Measurements from ENCODE around the gene HOXA10. TPM values are rescaled to one million over a fixed set of nuclear protein-coding genes. Genes with fewer than 3 reads are reported as not detected.

HOXA10 gene
- total RNA-seq, 1 experiment from 2014 or later = not detected

DNA sequence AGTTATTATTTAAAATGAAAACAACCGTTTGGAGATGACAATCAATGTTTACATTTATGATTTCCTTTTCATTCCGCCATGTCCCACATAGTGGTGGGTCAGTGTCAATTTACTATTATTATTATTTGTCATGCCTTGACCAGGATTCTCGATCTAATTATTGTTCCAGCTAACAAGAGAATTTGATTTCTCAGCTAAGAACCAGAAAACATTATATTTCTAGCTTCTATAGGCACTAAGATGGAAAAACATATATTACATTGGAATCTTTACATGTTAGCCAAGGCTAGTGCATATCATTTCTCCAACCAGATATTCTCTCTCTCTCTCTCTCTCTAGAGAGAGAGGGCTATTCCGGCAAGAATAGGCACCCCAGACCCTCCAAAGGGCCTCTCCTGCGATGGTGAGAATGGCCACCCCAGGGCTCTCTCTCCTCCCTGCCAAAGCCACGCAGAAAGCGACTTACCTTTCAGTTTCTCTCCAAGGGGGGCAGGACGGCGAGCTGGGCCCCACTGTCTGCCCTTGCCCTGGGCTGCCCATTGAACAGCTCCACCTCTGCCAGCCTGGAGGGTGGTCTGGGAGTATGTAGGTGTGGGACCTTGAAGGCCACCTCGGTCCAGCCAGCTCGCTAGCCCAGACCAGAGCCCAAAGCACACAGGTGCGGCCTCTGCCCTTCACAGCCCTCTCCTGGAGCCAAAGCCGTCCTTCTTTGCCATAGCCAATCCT lies 24.1 kb downstream of the HOXA10 start:
- peaks cover 97% of the 10 kb centered on the region for H3K27me3 ChIP-seq (ENCODE audit: insufficient read depth, low read length)
- no peak overlapping the region for H3K27ac ChIP-seq (ENCODE audit: insufficient read length, low read depth, low read length)
- no peak overlapping the region for H3K23ac ChIP-seq (ENCODE audit: insufficient read length, low read depth, low read length)
- H3K9ac ChIP-seq (ENCODE audit: extremely low read depth, insufficient read length, low read length) = no peak overlapping the region
- H3K4me3 Mint-ChIP-seq = no peak overlapping the region
- no peak overlapping the region for H2BK120ac ChIP-seq (ENCODE audit: low read depth, low read length, poor library complexity, severe bottlenecking)
- H3K56ac ChIP-seq (ENCODE audit: insufficient read length, low read depth, low read length) = no peak overlapping the region
- no peak for DNase-seq
- H3K79me2 ChIP-seq (ENCODE audit: insufficient read depth, low read length) = no peaks in the 10 kb centered on the region
- TF ChIP-seq, protein P1, sequence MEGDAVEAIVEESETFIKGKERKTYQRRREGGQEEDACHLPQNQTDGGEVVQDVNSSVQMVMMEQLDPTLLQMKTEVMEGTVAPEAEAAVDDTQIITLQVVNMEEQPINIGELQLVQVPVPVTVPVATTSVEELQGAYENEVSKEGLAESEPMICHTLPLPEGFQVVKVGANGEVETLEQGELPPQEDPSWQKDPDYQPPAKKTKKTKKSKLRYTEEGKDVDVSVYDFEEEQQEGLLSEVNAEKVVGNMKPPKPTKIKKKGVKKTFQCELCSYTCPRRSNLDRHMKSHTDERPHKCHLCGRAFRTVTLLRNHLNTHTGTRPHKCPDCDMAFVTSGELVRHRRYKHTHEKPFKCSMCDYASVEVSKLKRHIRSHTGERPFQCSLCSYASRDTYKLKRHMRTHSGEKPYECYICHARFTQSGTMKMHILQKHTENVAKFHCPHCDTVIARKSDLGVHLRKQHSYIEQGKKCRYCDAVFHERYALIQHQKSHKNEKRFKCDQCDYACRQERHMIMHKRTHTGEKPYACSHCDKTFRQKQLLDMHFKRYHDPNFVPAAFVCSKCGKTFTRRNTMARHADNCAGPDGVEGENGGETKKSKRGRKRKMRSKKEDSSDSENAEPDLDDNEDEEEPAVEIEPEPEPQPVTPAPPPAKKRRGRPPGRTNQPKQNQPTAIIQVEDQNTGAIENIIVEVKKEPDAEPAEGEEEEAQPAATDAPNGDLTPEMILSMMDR (conservative IDR thresholded peaks at IDR 0.05) = no peak
- H4K20me1 ChIP-seq (ENCODE audit: control insufficient read depth, insufficient read depth, insufficient read length) = no peaks in the 10 kb centered on the region
- no peak overlapping the region for H4K8ac ChIP-seq (replicated peaks; ENCODE audit: insufficient read length, low read depth, low read length)
- no peak overlapping the region for H3K18ac ChIP-seq (ENCODE audit: insufficient read length, low read depth, low read length)
- H3K9me3 Mint-ChIP-seq = peaks cover 22 to 24% of the 10 kb centered on the region in 2 experiments
- H2BK5ac ChIP-seq (ENCODE audit: insufficient read length, low read length) = no peak overlapping the region
- H2BK15ac ChIP-seq (ENCODE audit: low read depth, low read length) = no peak overlapping the region
- no peak overlapping the region for H3T11ph ChIP-seq (ENCODE audit: low read length)
- WGBS (ENCODE audit: extremely low coverage, insufficient read length, low lambda C conversion rate) = no CpG with 5 or more reads among the region's 13 CpGs
- H2AFZ ChIP-seq (ENCODE audit: low read length) = no peak overlapping the region
- H4K91ac ChIP-seq (ENCODE audit: insufficient read length, low read depth, low read length) = no peak overlapping the region
- no peak overlapping the region for H4K5ac ChIP-seq (ENCODE audit: insufficient read length, low read depth, low read length)
- H3K14ac ChIP-seq (ENCODE audit: insufficient read depth, low read length) = no peak overlapping the region
- H3K79me1 ChIP-seq (ENCODE audit: insufficient read depth, low read depth, low read length, poor library complexity, severe bottlenecking) = no peaks in the 10 kb centered on the region
- no peaks in the 10 kb centered on the region for H3K4me1 ChIP-seq (ENCODE audit: insufficient read depth, low read length)
- H3K27ac Mint-ChIP-seq = no peak overlapping the region; a peak in 1 of 7 replicates
- no peak overlapping the region for H3K4ac ChIP-seq (ENCODE audit: low read depth, low read length)
- H3K23me2 ChIP-seq (ENCODE audit: insufficient read length, low read depth, low read length, poor library complexity, severe bottlenecking) = peaks cover 5% of the 10 kb centered on the region
- no peak overlapping the region for H2AK5ac ChIP-seq (ENCODE audit: insufficient read length, low read length)
- no peak overlapping the region for H3K4me2 ChIP-seq (ENCODE audit: insufficient read depth, insufficient read length, low read length)
- peaks cover 10 to 26% of the 10 kb centered on the region in 2 experiments for H3K4me1 Mint-ChIP-seq
- no peaks in the 10 kb centered on the region for H3K9me3 ChIP-seq (ENCODE audit: control insufficient read depth, low read depth, low read length)
- H3K27me3 Mint-ChIP-seq (ENCODE audit: low read depth) = peaks cover 100% of the 10 kb centered on the region
- peaks cover 0 to 2% (median 0%) of the 10 kb centered on the region in 3 experiments; a peak in 3 of 7 replicates for H3K36me3 Mint-ChIP-seq (ENCODE audit: insufficient read depth in 1 of 3, low read depth in 3 of 3)
- H2BK12ac ChIP-seq (ENCODE audit: insufficient read length, low read depth, low read length) = no peak overlapping the region
- no peak overlapping the region for H2BK20ac ChIP-seq (ENCODE audit: low read depth, low read length, poor library complexity, severe bottlenecking)
